H1 (cell line): ENCODE measurements around the gene ARHGEF25. TPM values are rescaled to one million over a fixed set of nuclear protein-coding genes. Genes with fewer than 3 reads are reported as not detected.

Experiments used
- CTCF ChIA-PET: fragments of 300-600 bp; sonication (Branson Sonifier 250); formaldehyde crosslinking; loops from one replicate; lab custom pipeline; 2021; ENCODE audit not compliant: partially characterized antibody; lab: Charles Lee
- POLR2A ChIA-PET: fragments of 300-600 bp; sonication (Branson Sonifier 250); formaldehyde crosslinking; loops from one replicate; lab custom pipeline; 2021; ENCODE audit warnings: inconsistent platforms; ENCODE audit not compliant: partially characterized antibody; lab: Charles Lee
- DNase-seq, 2 experiments: peaks; one replicate each; pipeline versions ENCODE4 v3.0.0 to v3.0.0-alpha.2; 2010 to 2022; ENCODE audit warnings: low spot score in 2 of 2, low read depth in 1 of 2, mixed read lengths in 1 of 2
- FAIRE-seq: peaks from 2 replicates; lab custom pipeline; 2011; peaks lifted over from hg19 to GRCh38; lab: Jason Lieb, UNC
- H2AFZ ChIP-seq: 2 replicates; pipeline ENCODE4 v1.8.1; 2012; ENCODE audit warnings: low read length, inconsistent platforms
- H2AK5ac ChIP-seq: 2 replicates; pipeline ENCODE4 v1.6.1; 2013; ENCODE audit warnings: low read depth, low read length
- H2BK120ac ChIP-seq: replicated peaks from 2 replicates; pipeline ENCODE3; 2013; ENCODE audit warnings: low read depth, low read length, inconsistent platforms
- H2BK12ac ChIP-seq: 2 replicates; pipeline ENCODE4 v1.6.1; 2013; ENCODE audit warnings: low read depth, low read length
- H2BK15ac ChIP-seq: 2 replicates; pipeline ENCODE4 v1.6.1; 2013; ENCODE audit warnings: low read length
- H2BK20ac ChIP-seq: 2 replicates; pipeline ENCODE4 v1.6.1; 2013; ENCODE audit warnings: low read length
- H2BK5ac ChIP-seq: 2 replicates; pipeline ENCODE4 v1.6.1; 2013; ENCODE audit warnings: low read depth, low read length
- H3K14ac ChIP-seq: 2 replicates; pipeline ENCODE4 v1.6.1; 2013; ENCODE audit warnings: inconsistent platforms; ENCODE audit not compliant: insufficient read length
- H3K18ac ChIP-seq: 2 replicates; pipeline ENCODE4 v1.6.1; 2013; ENCODE audit warnings: low read length; ENCODE audit errors: extremely low read depth
- H3K23ac ChIP-seq: 2 replicates; pipeline ENCODE4 v1.6.1; 2013; ENCODE audit warnings: inconsistent platforms; ENCODE audit not compliant: insufficient read length
- H3K23me2 ChIP-seq: 2 replicates; pipeline ENCODE4 v1.6.1; 2013; ENCODE audit warnings: low read depth, low read length
- H3K27ac ChIP-seq: 2 replicates; pipeline ENCODE4 v1.6.1; 2011; ENCODE audit warnings: low read depth, low read length, inconsistent platforms
- H3K27me3 ChIP-seq, 4 experiments: replicated peaks in 1 of 4; 1 replicate in 1 of 4; 2 replicates in 3 of 4; pipeline versions ENCODE4 v1.6.1 to v1.8.1; 2011 to 2013; ENCODE audit warnings: low read length in 3 of 4, mild to moderate bottlenecking in 3 of 4, inconsistent platforms in 2 of 4, mixed read lengths in 2 of 4, moderate library complexity in 1 of 4; ENCODE audit not compliant: control insufficient read depth in 3 of 4, insufficient read depth in 3 of 4; ENCODE audit errors: extremely low read depth in 1 of 4
- H3K36me3 ChIP-seq, 4 experiments: 2 replicates each; pipeline versions ENCODE4 v1.6.1 to v1.8.1; 2011 to 2013; ENCODE audit warnings: mild to moderate bottlenecking in 4 of 4, low read length in 3 of 4, moderate library complexity in 2 of 4, control low read depth in 1 of 4, inconsistent platforms in 1 of 4; ENCODE audit not compliant: insufficient read depth in 4 of 4, control insufficient read depth in 2 of 4
- H3K4ac ChIP-seq: replicated peaks from 2 replicates; pipeline ENCODE3; 2013; ENCODE audit warnings: low read length, low read depth, mixed read lengths, inconsistent platforms; ENCODE audit not compliant: insufficient read length
- H3K4me1 ChIP-seq, 4 experiments: replicated peaks in 1 of 4; 1 replicate in 1 of 4; 2 replicates in 3 of 4; pipeline versions ENCODE4 v1.6.1 to v1.8.1; 2011 to 2013; ENCODE audit warnings: low read length in 3 of 4, inconsistent platforms in 2 of 4, mixed read lengths in 1 of 4; ENCODE audit not compliant: insufficient read depth in 4 of 4, control insufficient read depth in 3 of 4
- H3K4me2 ChIP-seq, 2 experiments: 2 replicates each; pipeline versions ENCODE4 v1.6.1 to v1.8.1; 2011 to 2013; ENCODE audit warnings: low read depth in 2 of 2, low read length in 2 of 2, control low read depth in 1 of 2, inconsistent platforms in 1 of 2, mild to moderate bottlenecking in 1 of 2; ENCODE audit not compliant: insufficient read depth in 1 of 2
- H3K4me3 ChIP-seq, 4 experiments: fragments of 200-600, 300-600 bp in 1 of 4; sonication (generic), shearing (Covaris generic), sonication (Bioruptor Twin) in 1 of 4; 2 replicates each; pipeline versions ENCODE4 v1.5.1 to v1.8.1; 2011 to 2016; ENCODE audit warnings: low read length in 4 of 4, low read depth in 3 of 4, control low read depth in 2 of 4, inconsistent platforms in 2 of 4, mild to moderate bottlenecking in 2 of 4, mixed read lengths in 1 of 4, moderate library complexity in 1 of 4; ENCODE audit not compliant: insufficient read depth in 2 of 4; ENCODE audit errors: extremely low read depth in 1 of 4
- H3K56ac ChIP-seq: replicated peaks from 2 replicates; pipeline ENCODE3; 2013; ENCODE audit warnings: low read depth, mild to moderate bottlenecking, mixed read lengths, low read length, inconsistent platforms; ENCODE audit not compliant: insufficient read length
- H3K79me1 ChIP-seq: 2 replicates; pipeline ENCODE4 v1.6.1; 2013; ENCODE audit warnings: low read depth, low read length, control low read depth
- H3K79me2 ChIP-seq, 2 experiments: 2 replicates each; pipeline versions ENCODE4 v1.6.1 to v1.8.1; 2012 to 2013; ENCODE audit warnings: low read length in 2 of 2, mild to moderate bottlenecking in 2 of 2, inconsistent platforms in 1 of 2; ENCODE audit not compliant: insufficient read depth in 2 of 2, control insufficient read depth in 1 of 2
- H3K9ac ChIP-seq, 4 experiments: replicated peaks in 1 of 4; 1 replicate in 1 of 4; 2 replicates in 3 of 4; pipeline versions ENCODE4 v1.6.1 to v1.8.1; 2011 to 2013; ENCODE audit warnings: low read depth in 3 of 4, low read length in 3 of 4, control low read depth in 2 of 4, mild to moderate bottlenecking in 2 of 4, moderate library complexity in 2 of 4, inconsistent platforms in 1 of 4; ENCODE audit errors: extremely low read depth in 1 of 4
- H3K9me3 ChIP-seq, 2 experiments: 2 replicates each; pipeline versions ENCODE4 v1.6.1 to v1.8.1; 2012 to 2013; ENCODE audit warnings: mild to moderate bottlenecking in 2 of 2, moderate library complexity in 2 of 2, control low read depth in 1 of 2, inconsistent platforms in 1 of 2, low read depth in 1 of 2, low read length in 1 of 2, mixed read lengths in 1 of 2; ENCODE audit not compliant: insufficient read depth in 2 of 2
- H4K20me1 ChIP-seq, 2 experiments: replicated peaks in 1 of 2; 2 replicates each; pipeline versions ENCODE3 to v1.8.1; 2011 to 2013; ENCODE audit warnings: inconsistent platforms in 2 of 2, low read length in 2 of 2, mild to moderate bottlenecking in 1 of 2; ENCODE audit not compliant: insufficient read depth in 2 of 2, control insufficient read depth in 1 of 2
- H4K5ac ChIP-seq: 2 replicates; pipeline ENCODE4 v1.6.1; 2013; ENCODE audit warnings: low read length, low read depth, mixed read lengths, inconsistent platforms; ENCODE audit not compliant: insufficient read length
- H4K8ac ChIP-seq: 2 replicates; pipeline ENCODE4 v1.8.0; 2013; ENCODE audit warnings: mild to moderate bottlenecking, moderate library complexity, low read length, inconsistent platforms; ENCODE audit not compliant: insufficient read depth; ENCODE audit errors: extremely low read depth
- H4K91ac ChIP-seq: replicated peaks from 2 replicates; pipeline ENCODE3; 2013; ENCODE audit warnings: low read length, mixed read lengths, inconsistent platforms; ENCODE audit not compliant: insufficient read length
- BCL11A ChIP-seq, 2 experiments: IDR thresholded peaks; one replicate each; pipeline ENCODE4 v1.6.1; 2011; ENCODE audit warnings: low read depth in 2 of 2, low read length in 2 of 2, mild to moderate bottlenecking in 2 of 2
- CBX5 ChIP-seq: fragments of 300-800, 300-1000 bp; sonication (generic); IDR thresholded peaks from 2 replicates; pipeline ENCODE4 v1.7.1; 2016; ENCODE audit warnings: antibody characterized with exemption, low read length, low read depth
- CEBPB ChIP-seq: IDR thresholded peaks from 2 replicates; pipeline ENCODE4 v1.6.1; 2012; ENCODE audit warnings: low read depth, low read length
- CHD1 ChIP-seq: IDR thresholded peaks from 2 replicates; pipeline ENCODE4 v1.6.1; 2012; ENCODE audit warnings: low read depth, low read length, improper control_type of control experiment
- CHD2 ChIP-seq: IDR thresholded peaks from 2 replicates; pipeline ENCODE4 v1.6.1; 2012; ENCODE audit warnings: low read length, improper control_type of control experiment
- EZH2 ChIP-seq: fragments of 200-600 bp; sonication (generic); IDR thresholded peaks from 2 replicates; pipeline ENCODE4 v1.7.1; 2012; ENCODE audit warnings: low read depth, mild to moderate bottlenecking, moderate library complexity, low read length, inconsistent platforms; ENCODE audit not compliant: severe bottlenecking
- NRF1 ChIP-seq: IDR thresholded peaks from 2 replicates; pipeline ENCODE4 v1.6.1; 2011; ENCODE audit warnings: mild to moderate bottlenecking, low read depth, low read length, improper control_type of control experiment
- RFX5 ChIP-seq: IDR thresholded peaks from 2 replicates; pipeline ENCODE4 v1.6.1; 2011; ENCODE audit warnings: low read depth, low read length, improper control_type of control experiment, borderline replicate concordance
- SAP30 ChIP-seq: fragments of 300-600 bp; sonication (generic); IDR thresholded peaks from 2 replicates; pipeline ENCODE4 v1.7.1; 2012; ENCODE audit warnings: low read length, moderate library complexity, mild to moderate bottlenecking, inconsistent platforms; ENCODE audit not compliant: insufficient read depth, insufficient replicate concordance
- SP4 ChIP-seq: IDR thresholded peaks from 2 replicates; pipeline ENCODE4 v1.6.1; 2012; ENCODE audit warnings: low read length, inconsistent platforms
- TEAD4 ChIP-seq: IDR thresholded peaks from 2 replicates; pipeline ENCODE4 v1.6.1; 2012; ENCODE audit warnings: low read depth, low read length, inconsistent platforms, mixed read lengths
- WGBS, 2 experiments: shearing (Covaris generic) in 1 of 2; methylation state at CpG; one replicate each; pipeline versions ENCODE4 v1.1.6 to v1.1.7; 2013 to 2015; ENCODE audit warnings: low lambda C conversion rate in 2 of 2, mixed read lengths in 2 of 2, inconsistent platforms in 1 of 2, low coverage in 1 of 2, missing lambda C conversion rate in 1 of 2; ENCODE audit not compliant: insufficient replicate concordance in 2 of 2, insufficient coverage in 1 of 2, insufficient read length in 1 of 2; ENCODE audit errors: extremely low coverage in 1 of 2, missing lambda C conversion rate in 1 of 2; 5-methylcytosine and 5-hydroxymethylcytosine counted together
- polyA plus RNA-seq, 7 experiments: library from polyadenylated mRNA; depleted of rRNA in 3 of 7; stranded (reverse) in 5 of 7; unstranded in 2 of 7; fragments of >200 nt in 5 of 7; fragments of 200-250 nt in 2 of 7; gene quantifications; 1 replicate in 5 of 7; 2 replicates in 1 of 7; 4 replicates in 1 of 7; pipeline versions ENCODE4 v1.2.1 to v1.2.3, GENCODE V29; 2011 to 2013; ENCODE audit warnings: missing spikeins in 2 of 7, mixed read lengths in 2 of 7
- total RNA-seq: library from RNA; stranded (reverse); fragmentation: NEBNext Ultra II Directional; extraction: Animal tissue kit (Norgen Biotek cat#: 25700); gene quantifications from 2 replicates; pipeline ENCODE4 v1.2.1, GENCODE V29; 2021

Gene ARHGEF25
- total and polyA plus RNA-seq, 2 of the 8 experiments (the other 6 are each of a cell fraction or from before 2014, with no cell fraction given), result 5.9 to 8.8 TPM

DNA sequence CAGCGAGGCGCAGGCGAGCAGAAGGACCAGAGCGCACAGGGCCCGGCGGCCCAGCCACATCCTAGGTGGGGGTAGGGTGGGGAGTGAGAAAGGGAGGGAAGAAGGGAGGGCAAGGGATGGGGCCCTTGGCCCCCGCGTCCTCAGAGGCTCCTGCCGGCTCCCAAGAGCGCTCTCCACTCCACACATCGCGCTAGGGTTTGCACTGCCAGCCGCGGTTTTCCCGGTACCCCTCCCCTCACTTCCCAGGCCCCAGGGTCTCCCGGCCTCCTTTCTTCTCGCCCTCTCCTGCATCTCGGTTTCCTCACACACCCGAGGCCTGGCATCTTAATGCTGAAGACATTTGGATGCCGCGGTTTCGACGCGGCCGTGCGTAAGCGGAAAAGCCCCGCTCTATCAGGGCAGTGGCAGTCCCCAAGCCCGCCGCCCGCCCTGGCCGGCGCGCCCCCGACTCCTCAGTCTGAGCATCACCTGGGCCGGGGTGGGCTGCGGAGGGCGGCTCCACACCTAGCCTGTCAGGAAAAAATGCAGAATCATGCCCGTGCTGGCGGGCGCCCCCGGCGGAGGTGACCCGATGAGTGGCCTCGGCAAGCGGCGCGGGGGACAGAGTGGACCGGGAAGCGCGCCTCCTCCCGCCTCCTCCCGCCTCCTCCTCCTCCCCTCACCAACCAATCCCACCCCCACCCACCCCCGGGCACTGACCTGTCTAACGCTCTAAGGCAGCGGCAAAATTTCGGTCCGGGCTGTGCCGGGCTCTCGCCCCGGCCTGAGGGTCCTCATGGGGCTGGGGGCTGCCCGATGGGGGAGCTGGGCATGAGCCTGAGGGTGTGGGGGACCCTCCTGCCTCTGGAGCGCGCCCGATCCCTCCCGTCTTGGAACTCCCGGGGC lies 21.1 kb downstream of the ARHGEF25 start:
- Histone ChIP-seq H4K91ac (no peak overlapping the region), H3K56ac (no peak overlapping the region), H3K4me3 (peak overlapping the region; percentile 43 to 83 (median 54)), H3K9ac (no peak overlapping the region), H2AFZ (no peak overlapping the region; the same call in 1 of the 2 replicates), H3K36me3 (no peaks in the 10 kb centered on the region; a peak in 1 of 8 replicates), H2AK5ac (no peak overlapping the region), H3K27ac (no peak overlapping the region), H2BK15ac (no peak overlapping the region), H2BK20ac (no peak overlapping the region), H3K27me3 (peaks cover 55 to 74% (median 68%) of the 10 kb centered on the region in 4 experiments), H3K14ac (no peak overlapping the region), H3K4me1 (peaks cover 0 to 17% (median 13%) of the 10 kb centered on the region in 4 experiments; a peak in 6 of 7 replicates), H3K18ac (peak overlapping the region; percentile 48), H2BK12ac (no peak overlapping the region), H3K79me2 (no peaks in the 10 kb centered on the region), H3K4ac (no peak overlapping the region), H3K9me3 (no peaks in the 10 kb centered on the region), H3K23ac (no peak overlapping the region), H2BK5ac (no peak overlapping the region), H2BK120ac (no peak overlapping the region), H4K20me1 (peaks cover 2 to 10% of the 10 kb centered on the region in 2 experiments), H4K8ac (peak overlapping the region; percentile 64; the same call in 1 of the 2 replicates), H3K4me2 (peak overlapping the region; percentile 44 to 91), H3K23me2 (peaks cover 7% of the 10 kb centered on the region; the same call in 1 of the 2 replicates), H3K79me1 (no peaks in the 10 kb centered on the region), H4K5ac (no peak overlapping the region)
- ChIA-PET CTCF (interaction anchor here (0.6 to 9.9 kb wide), 27 partner anchors 10 to 1707 kb away, joined by 3 to 88 read pairs (median 5); partner anchors contain the start of genes ARHGEF25, OS9 and PIP4K2C), POLR2A (interaction anchor here (0.8 to 1.4 kb wide), 5 partner anchors 10 to 103 kb away, joined by 3 to 4 read pairs (median 4); no protein-coding TSS in a partner anchor)
- peak in 1 of 2 experiments; percentile 85 for DNase-seq
- WGBS, 2 experiments, result 4% methylated on average over 26 of the region's 67 CpGs; no CpG with 5 or more reads in 1 of the 2 experiments
- no peak for FAIRE-seq
- no peak for TF ChIP-seq NRF1
- no peak for TF ChIP-seq CHD1
- TF ChIP-seq RFX5, result no peak
- no peak for TF ChIP-seq CEBPB
- no peak for TF ChIP-seq SAP30
- TF ChIP-seq EZH2, result peak; percentile 86
- no peak for TF ChIP-seq TEAD4
- no peak for TF ChIP-seq SP4
- TF ChIP-seq CHD2, result no peak
- TF ChIP-seq CBX5, result no peak
- TF ChIP-seq BCL11A (IDR thresholded peaks at IDR 0.05; ENCODE audit: low read depth in 2 of 2, low read length in 2 of 2), result no peak
